22Rv1 (cell line): Measurements from ENCODE around the gene ASH1L.

ENCODE experiments used
- CTCF ChIP-seq: fragments of 450-650 bp; IDR thresholded peaks from 2 replicates; pipeline ENCODE4 v1.5.1; 2017; ENCODE audit warnings: mild to moderate bottlenecking
- ZFX ChIP-seq: fragments of 450-650 bp; IDR thresholded peaks from 2 replicates; pipeline ENCODE4 v1.6.1; 2017; ENCODE audit warnings: antibody characterized with exemption, borderline replicate concordance

- TF ChIP-seq CTCF, result no peak
- TF ChIP-seq ZFX, result no peak
These were observed 249.3 kb downstream of the ASH1L start for GRCh38 chr1:155313261-155313660.
